ENCODE measurements around the gene AJM1.
"Not testable (repeated sequence)": the region's sequence is repeated elsewhere in the genome, so short reads cannot be mapped to it uniquely, and the experiment has no call there.

The AJM1 gene

DNA sequence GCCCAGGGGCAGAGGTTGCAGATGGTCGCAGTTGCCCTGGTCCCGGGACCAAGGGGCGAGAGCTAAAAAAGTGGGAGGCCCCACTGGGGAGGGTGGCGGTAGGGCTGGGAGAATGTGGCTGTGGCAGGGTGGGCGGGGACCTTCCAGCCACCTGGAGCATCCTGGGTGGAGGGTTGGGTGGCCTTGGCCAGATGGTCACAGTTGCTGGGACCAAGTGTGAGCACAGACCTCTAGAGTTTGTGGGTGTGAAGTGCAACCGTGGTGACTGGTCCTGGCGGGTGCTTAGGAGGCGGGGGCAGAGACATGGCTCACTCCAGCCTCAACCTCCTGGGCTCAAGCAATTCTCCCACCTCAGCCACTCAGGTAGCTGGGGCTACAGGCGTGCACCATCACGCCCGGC lies 38.4 kb downstream of the AJM1 start:
- Histone ChIP-seq H4K20me1 (ENCODE audit: insufficient read depth, low read length) (no peaks in the 10 kb centered on the region), H3K4me2 (ENCODE audit: low read length) (no peak overlapping the region), H2AFZ (ENCODE audit: low read depth, low read length) (no peak overlapping the region)

DNA sequence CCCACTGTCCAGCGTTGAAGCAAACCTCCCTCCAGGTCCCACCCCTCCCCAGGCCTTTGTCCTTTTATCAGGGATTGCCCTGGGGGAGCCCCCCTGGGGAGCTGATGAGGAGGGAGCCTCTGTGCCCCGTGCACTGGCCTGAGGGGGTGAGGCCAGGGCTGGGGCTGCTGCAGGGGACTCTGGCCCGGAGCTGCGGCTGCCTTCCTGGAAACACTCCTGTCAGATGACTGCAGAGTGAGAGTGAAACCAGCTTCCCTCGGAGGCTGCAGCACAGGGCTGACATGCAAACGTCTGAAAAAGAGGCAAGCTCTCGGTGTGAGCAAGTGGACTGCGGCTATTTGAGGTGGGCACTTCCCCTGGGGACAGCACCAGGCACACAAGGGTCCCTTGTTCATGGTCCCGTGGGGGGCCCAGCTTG lies 39.4 kb downstream of the AJM1 start:
- no peaks in the 10 kb centered on the region for H4K20me1 ChIP-seq (ENCODE audit: insufficient read depth, low read length)
- H3K4me1 ChIP-seq (ENCODE audit: low read length), result peaks cover 30% of the 10 kb centered on the region
- peak overlapping the region; percentile 98 for H3K4me2 ChIP-seq (ENCODE audit: low read length)
- H3K79me2 ChIP-seq (ENCODE audit: low read length), result peaks cover 9% of the 10 kb centered on the region
- H3K9ac ChIP-seq (ENCODE audit: low read length), result peak overlapping the region; percentile 72
- no peak overlapping the region for H2AFZ ChIP-seq (ENCODE audit: low read depth, low read length)
- peak overlapping the region; percentile 65 for H3K27ac ChIP-seq (ENCODE audit: low read length)
- TF ChIP-seq, protein P1, sequence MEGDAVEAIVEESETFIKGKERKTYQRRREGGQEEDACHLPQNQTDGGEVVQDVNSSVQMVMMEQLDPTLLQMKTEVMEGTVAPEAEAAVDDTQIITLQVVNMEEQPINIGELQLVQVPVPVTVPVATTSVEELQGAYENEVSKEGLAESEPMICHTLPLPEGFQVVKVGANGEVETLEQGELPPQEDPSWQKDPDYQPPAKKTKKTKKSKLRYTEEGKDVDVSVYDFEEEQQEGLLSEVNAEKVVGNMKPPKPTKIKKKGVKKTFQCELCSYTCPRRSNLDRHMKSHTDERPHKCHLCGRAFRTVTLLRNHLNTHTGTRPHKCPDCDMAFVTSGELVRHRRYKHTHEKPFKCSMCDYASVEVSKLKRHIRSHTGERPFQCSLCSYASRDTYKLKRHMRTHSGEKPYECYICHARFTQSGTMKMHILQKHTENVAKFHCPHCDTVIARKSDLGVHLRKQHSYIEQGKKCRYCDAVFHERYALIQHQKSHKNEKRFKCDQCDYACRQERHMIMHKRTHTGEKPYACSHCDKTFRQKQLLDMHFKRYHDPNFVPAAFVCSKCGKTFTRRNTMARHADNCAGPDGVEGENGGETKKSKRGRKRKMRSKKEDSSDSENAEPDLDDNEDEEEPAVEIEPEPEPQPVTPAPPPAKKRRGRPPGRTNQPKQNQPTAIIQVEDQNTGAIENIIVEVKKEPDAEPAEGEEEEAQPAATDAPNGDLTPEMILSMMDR (IDR thresholded peaks at IDR 0.05; ENCODE audit: low read depth, low read length), result no peak
- TF ChIP-seq EZH2phosphoT487 (IDR thresholded peaks at IDR 0.05; ENCODE audit: low read depth), result no peak
- no peaks in the 10 kb centered on the region for H3K9me3 ChIP-seq (ENCODE audit: insufficient read depth, low read length)
- peak overlapping the region; percentile 76 for H3K4me3 ChIP-seq (ENCODE audit: low read length)
- peaks cover 3% of the 10 kb centered on the region for H3K36me3 ChIP-seq (replicated peaks; ENCODE audit: low read depth, low read length)
- H3K27me3 ChIP-seq (ENCODE audit: low read depth, low read length), result no peaks in the 10 kb centered on the region

More for the DNA sequence above, 38.4 kb downstream of the AJM1 start:
- H3K27ac ChIP-seq (ENCODE audit: low read length), result no peak overlapping the region
- no peaks in the 10 kb centered on the region for H3K9me3 ChIP-seq (ENCODE audit: insufficient read depth, low read length)
- no peak overlapping the region for H3K4me3 ChIP-seq (ENCODE audit: low read length)
- H3K27me3 ChIP-seq (ENCODE audit: low read depth, low read length), result no peaks in the 10 kb centered on the region
- H3K4me1 ChIP-seq (ENCODE audit: low read length), result peaks cover 30% of the 10 kb centered on the region
- TF ChIP-seq, protein P1 (IDR thresholded peaks at IDR 0.05; ENCODE audit: low read depth, low read length), result no peak
- TF ChIP-seq EZH2phosphoT487 (IDR thresholded peaks at IDR 0.05; ENCODE audit: low read depth), result no peak
- peaks cover 3% of the 10 kb centered on the region for H3K36me3 ChIP-seq (replicated peaks; ENCODE audit: low read depth, low read length)
- no peak overlapping the region for H3K9ac ChIP-seq (ENCODE audit: low read length)
- peaks cover 5% of the 10 kb centered on the region; the same call in 1 of the 2 replicates for H3K79me2 ChIP-seq (ENCODE audit: low read length)

DNA sequence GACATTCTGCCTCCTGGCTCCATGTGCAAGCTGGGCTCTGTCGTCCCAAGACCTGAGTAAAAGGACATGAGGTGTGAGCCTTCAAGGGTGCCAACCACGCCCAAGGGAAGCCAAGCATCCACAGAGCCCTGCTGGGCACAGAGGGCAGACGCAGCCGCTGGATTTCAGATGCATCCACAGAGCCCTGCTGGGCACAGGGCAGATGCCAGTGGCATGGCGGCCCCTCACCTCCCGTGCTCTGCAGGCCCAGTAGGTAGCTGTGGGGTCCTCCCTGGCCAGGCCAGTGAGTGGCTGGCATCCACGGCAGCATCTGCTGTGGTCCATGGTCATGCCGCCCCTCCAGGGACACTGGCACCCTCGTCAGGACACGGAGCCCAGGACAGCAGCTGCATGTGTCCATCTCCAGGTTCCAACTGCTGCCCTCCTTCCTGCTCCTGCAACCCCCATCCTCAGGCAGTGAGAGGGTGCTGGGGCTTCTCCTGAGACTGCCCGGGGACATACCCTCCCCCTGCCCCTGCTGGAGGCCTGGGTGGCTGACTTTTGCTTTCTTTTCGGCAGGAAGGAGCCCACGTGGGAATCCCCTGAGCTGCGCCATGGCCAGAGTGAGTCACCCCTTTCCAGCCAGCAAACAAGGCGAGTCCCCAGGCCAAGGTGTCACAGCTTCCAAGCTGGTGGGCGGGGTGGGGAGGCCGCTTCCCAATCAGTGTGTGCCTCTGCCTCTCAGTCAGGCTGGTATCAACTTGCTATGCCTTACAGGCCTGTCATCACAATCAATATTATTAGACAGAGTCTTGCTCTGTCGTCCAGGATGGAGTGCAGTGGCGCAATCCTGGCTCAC lies 40.0 kb downstream of the AJM1 start:
- H3K27me3 ChIP-seq (ENCODE audit: low read depth, low read length), result no peaks in the 10 kb centered on the region
- H3K36me3 ChIP-seq (replicated peaks; ENCODE audit: low read depth, low read length), result peaks cover 3% of the 10 kb centered on the region
- peak overlapping the region; percentile 65 for H3K27ac ChIP-seq (ENCODE audit: low read length)
- no peaks in the 10 kb centered on the region for H3K9me3 ChIP-seq (ENCODE audit: insufficient read depth, low read length)
- H3K79me2 ChIP-seq (ENCODE audit: low read length), result peaks cover 15% of the 10 kb centered on the region
- no peak for TF ChIP-seq EZH2phosphoT487 (IDR thresholded peaks at IDR 0.05; ENCODE audit: low read depth)
- TF ChIP-seq, protein P1 (IDR thresholded peaks at IDR 0.05; ENCODE audit: low read depth, low read length), result no peak
- peak overlapping the region; percentile 98 for H3K4me2 ChIP-seq (ENCODE audit: low read length)
- H3K4me1 ChIP-seq (ENCODE audit: low read length), result peaks cover 30% of the 10 kb centered on the region
- H2AFZ ChIP-seq (ENCODE audit: low read depth, low read length), result peak overlapping the region; percentile 34; the same call in 1 of the 2 replicates
- peak overlapping the region; percentile 72 for H3K9ac ChIP-seq (ENCODE audit: low read length)
- H4K20me1 ChIP-seq (ENCODE audit: insufficient read depth, low read length), result peaks cover 4% of the 10 kb centered on the region; the same call in 1 of the 2 replicates
- peak overlapping the region; percentile 76 for H3K4me3 ChIP-seq (ENCODE audit: low read length)

DNA sequence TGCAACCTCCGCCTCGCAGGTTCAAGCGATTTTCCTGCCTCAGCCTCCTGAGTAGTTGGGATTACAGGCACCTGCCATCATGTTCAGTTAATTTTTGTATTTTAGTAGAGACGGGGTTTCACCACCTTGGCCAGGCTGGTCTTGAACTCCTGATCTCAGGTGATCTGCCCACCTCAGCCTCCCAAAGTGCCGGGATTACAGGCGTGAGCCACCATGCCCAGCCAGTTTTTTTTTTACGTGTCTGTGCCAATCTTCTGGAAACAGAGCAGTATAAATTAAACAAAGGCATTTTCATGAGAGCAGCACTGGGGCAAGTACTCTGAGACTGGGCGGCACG lies 40.6 kb downstream of the AJM1 start:
- not testable (repeated sequence) for H4K20me1 ChIP-seq (ENCODE audit: insufficient read depth, low read length)
- Histone ChIP-seq H3K4me2 (ENCODE audit: low read length) (peak overlapping the region; percentile 98), H3K4me3 (ENCODE audit: low read length) (peak overlapping the region; percentile 76; the same call in 1 of the 2 replicates)

DNA sequence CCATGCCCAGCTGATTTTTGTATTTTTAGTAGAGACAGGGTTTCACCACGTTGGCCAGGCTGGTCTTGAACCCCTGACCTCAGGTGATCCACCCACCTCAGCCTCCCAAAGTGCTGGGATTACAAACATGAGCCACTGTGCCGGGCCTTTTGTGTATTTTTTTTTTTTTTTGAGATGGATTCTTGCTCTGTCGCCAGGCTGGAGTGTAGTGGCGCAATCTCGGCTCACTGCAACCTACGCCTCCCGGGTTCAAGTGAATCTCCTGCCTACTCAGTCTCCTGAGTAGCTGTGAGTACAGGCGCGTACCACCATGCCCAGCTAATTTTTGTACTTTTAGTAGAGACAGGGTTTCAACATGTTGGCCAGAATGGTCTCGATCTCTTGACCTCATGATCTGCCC lies 41.4 kb downstream of the AJM1 start:
- H3K9me3 ChIP-seq (ENCODE audit: insufficient read depth, low read length); H3K4me2 ChIP-seq (ENCODE audit: low read length); H3K4me3 ChIP-seq (ENCODE audit: low read length); H3K36me3 ChIP-seq (replicated peaks; ENCODE audit: low read depth, low read length); H3K27ac ChIP-seq (ENCODE audit: low read length); H3K27me3 ChIP-seq (ENCODE audit: low read depth, low read length); H3K9ac ChIP-seq (ENCODE audit: low read length); H2AFZ ChIP-seq (ENCODE audit: low read depth, low read length): not testable (repeated sequence)
- Histone ChIP-seq H4K20me1 (ENCODE audit: insufficient read depth, low read length) (peaks cover 11% of the 10 kb centered on the region), H3K4me1 (ENCODE audit: low read length) (peaks cover 30% of the 10 kb centered on the region), H3K79me2 (ENCODE audit: low read length) (peaks cover 29% of the 10 kb centered on the region)

More for the DNA sequence above, 40.6 kb downstream of the AJM1 start:
- not testable (repeated sequence) for H3K9me3 ChIP-seq (ENCODE audit: insufficient read depth, low read length); H3K36me3 ChIP-seq (replicated peaks; ENCODE audit: low read depth, low read length); H3K27me3 ChIP-seq (ENCODE audit: low read depth, low read length)
- peaks cover 30% of the 10 kb centered on the region for H3K4me1 ChIP-seq (ENCODE audit: low read length)
- peak overlapping the region; percentile 72; the same call in 1 of the 2 replicates for H3K9ac ChIP-seq (ENCODE audit: low read length)
- peak overlapping the region; percentile 65 for H3K27ac ChIP-seq (ENCODE audit: low read length)
- 0 out of 2 replicates have a peak overlapping the region, but pooled peaks have one; percentile 34 for H2AFZ ChIP-seq (ENCODE audit: low read depth, low read length)
- peaks cover 21% of the 10 kb centered on the region for H3K79me2 ChIP-seq (ENCODE audit: low read length)

Measured in OCI-LY3 (cell line).